ENCODE measurements around the gene ADCYAP1R1. TPM values are rescaled to one million over a fixed set of nuclear protein-coding genes. Genes with fewer than 3 reads are reported as not detected.

The ADCYAP1R1 gene
- total and polyA plus RNA-seq, 8 donors: 0.25 to 20.1 (median 0.69) TPM

GRCh38 chr7:31093282-31093681 is 41.2 kb downstream of the ADCYAP1R1 start:
- no peak overlapping the region for H3K27ac ChIP-seq
- intact Hi-C loops (cut with DNase I; ENCODE audit: low total_unique reads): no loop called here
- peaks cover 0 to 21% (median 0%) of the 10 kb centered on the region in 3 donors for H3K27me3 ChIP-seq
- 88 to 96% (median 89%) methylated on average over 3 of the region's 3 CpGs for WGBS, 5 donors
- no peak for TF ChIP-seq POLR2AphosphoS5 (IDR thresholded peaks at IDR 0.05)
- H3K4me1 ChIP-seq: no peaks in the 10 kb centered on the region
- H3K36me3 ChIP-seq: no peaks in the 10 kb centered on the region
- no peaks in the 10 kb centered on the region for H3K9me3 ChIP-seq
- H3K4me3 ChIP-seq: no peak overlapping the region
- DNase-seq: peak in 1 of 2 donors; percentile 2

- no peaks in the 10 kb centered on the region for H3K36me3 ChIP-seq
- 61 to 75% (median 71%) methylated on average over 4 of the region's 4 CpGs for WGBS, 5 donors
- peak in 1 of 2 donors; percentile 22 for DNase-seq
- H3K4me1 ChIP-seq: no peaks in the 10 kb centered on the region
- peaks cover 0 to 21% (median 0%) of the 10 kb centered on the region in 3 donors for H3K27me3 ChIP-seq
- no peak overlapping the region for H3K4me3 ChIP-seq
- intact Hi-C loops (cut with DNase I; ENCODE audit: low total_unique reads): no loop called here
- H3K9me3 ChIP-seq: no peaks in the 10 kb centered on the region
- TF ChIP-seq POLR2AphosphoS5 (IDR thresholded peaks at IDR 0.05): no peak
- no peak for TF ChIP-seq POLR2A (IDR thresholded peaks at IDR 0.05)
- TF ChIP-seq EP300 (IDR thresholded peaks at IDR 0.05): no peak
- no peak for TF ChIP-seq CTCF (IDR thresholded peaks at IDR 0.05)
- H3K27ac ChIP-seq: no peak overlapping the region
Observed at GRCh38 chr7:31094271-31094670, 42.2 kb downstream of the ADCYAP1R1 start.

- 73 to 79% (median 78%) methylated on average over 14 to 15 of the region's 15 CpGs for WGBS, 5 donors
- Histone ChIP-seq H3K4me1 (no peaks in the 10 kb centered on the region), H3K9me3 (no peaks in the 10 kb centered on the region), H3K36me3 (no peaks in the 10 kb centered on the region), H3K27me3 (peaks cover 0 to 21% (median 0%) of the 10 kb centered on the region in 3 donors), H3K4me3 (no peak overlapping the region), H3K27ac (no peak overlapping the region)
- DNase-seq: peak in 1 of 2 donors; percentile 11
- TF ChIP-seq POLR2A (IDR thresholded peaks at IDR 0.05) (no peak), POLR2AphosphoS5 (IDR thresholded peaks at IDR 0.05) (no peak), CTCF (IDR thresholded peaks at IDR 0.05) (no peak), EP300 (IDR thresholded peaks at IDR 0.05) (no peak)
- intact Hi-C loops (cut with DNase I; ENCODE audit: low total_unique reads): no loop called here
Observed at GRCh38 chr7:31095286-31096197, 43.4 kb downstream of the ADCYAP1R1 start.

- peak in 1 of 2 donors; percentile 18 for DNase-seq
- H3K4me1 ChIP-seq: no peaks in the 10 kb centered on the region
- H3K4me3 ChIP-seq: no peak overlapping the region
- H3K27me3 ChIP-seq: peaks cover 0 to 23% (median 0%) of the 10 kb centered on the region in 3 donors
- no peak for TF ChIP-seq EP300 (IDR thresholded peaks at IDR 0.05)
- no peak for TF ChIP-seq POLR2AphosphoS5 (IDR thresholded peaks at IDR 0.05)
- TF ChIP-seq CTCF (IDR thresholded peaks at IDR 0.05): no peak
- no peak for TF ChIP-seq POLR2A (IDR thresholded peaks at IDR 0.05)
- no peaks in the 10 kb centered on the region for H3K9me3 ChIP-seq
- intact Hi-C loops (cut with DNase I; ENCODE audit: low total_unique reads): no loop called here
- no peaks in the 10 kb centered on the region for H3K36me3 ChIP-seq
- WGBS, 5 donors: 61 to 81% (median 64%) methylated on average over 4 to 8 of the region's 8 CpGs
- no peak overlapping the region for H3K27ac ChIP-seq
Observed at GRCh38 chr7:31096198-31096876, 44.2 kb downstream of the ADCYAP1R1 start.
